Neural cell (in vitro differentiated cells): ENCODE results near the gene BCL2. TPM values are rescaled to one million over a fixed set of nuclear protein-coding genes. Genes with fewer than 3 reads are reported as not detected.
A peak's percentile ranks its signal among the peaks of the same experiment; 100 is the strongest.

Experiments
- H2AFZ ChIP-seq: fragments of 200-600, 300-800 bp; sonication (generic), shearing (Covaris generic); 2 replicates; pipeline ENCODE4 v1.6.0; 2014; ENCODE audit warnings: low read depth, mild to moderate bottlenecking, antibody characterized with exemption, low read length, moderate library complexity
- H3F3A ChIP-seq: fragments of 200-600 bp; shearing (Covaris generic); 2 replicates; pipeline ENCODE4 v1.6.1; 2016; ENCODE audit warnings: mild to moderate bottlenecking, moderate library complexity, mixed read lengths, antibody characterized with exemption, low read length; ENCODE audit not compliant: insufficient read depth, poor library complexity, severe bottlenecking
- H3K27ac ChIP-seq: fragments of 200-600, 300-800 bp; sonication (generic), shearing (Covaris generic); 2 replicates; pipeline ENCODE4 v1.5.1; 2014; ENCODE audit warnings: mild to moderate bottlenecking, low read length, moderate library complexity
- H3K27me3 ChIP-seq: fragments of 300-800, 200-600 bp; sonication (generic), shearing (Covaris generic); 2 replicates; pipeline ENCODE4 v1.6.0; 2014; ENCODE audit warnings: mild to moderate bottlenecking, low read depth, low read length, moderate library complexity; ENCODE audit not compliant: insufficient read depth
- H3K36me3 ChIP-seq: fragments of 300-800, 200-600 bp; sonication (generic), shearing (Covaris generic); 2 replicates; pipeline ENCODE4 v1.5.1; 2014; ENCODE audit warnings: mild to moderate bottlenecking, antibody characterized with exemption, low read length, moderate library complexity; ENCODE audit not compliant: insufficient read depth
- H3K4me2 ChIP-seq: fragments of 300-800, 200-600 bp; sonication (generic), shearing (Covaris generic); 2 replicates; pipeline ENCODE4 v1.6.0; 2014; ENCODE audit warnings: mild to moderate bottlenecking, low read length
- H3K4me3 ChIP-seq: fragments of 300-800, 200-600 bp; sonication (generic), shearing (Covaris generic); 2 replicates; pipeline ENCODE4 v1.5.1; 2014; ENCODE audit warnings: mild to moderate bottlenecking, low read length, moderate library complexity
- H3K79me2 ChIP-seq: fragments of 200-600 bp; shearing (Covaris generic); replicated peaks from 2 replicates; pipeline ENCODE4 v1.6.0; 2014; ENCODE audit warnings: mild to moderate bottlenecking, low read length, moderate library complexity; ENCODE audit not compliant: insufficient read depth
- H3K9ac ChIP-seq: fragments of 300-800, 200-600 bp; sonication (generic), shearing (Covaris generic); 2 replicates; pipeline ENCODE4 v1.6.1; 2016; ENCODE audit warnings: mild to moderate bottlenecking, low read length, mixed read lengths
- H3K9me2 ChIP-seq: fragments of 200-600 bp; shearing (Covaris generic); 2 replicates; pipeline ENCODE4 v1.6.1; 2016; ENCODE audit warnings: mild to moderate bottlenecking, low read length, mixed read lengths; ENCODE audit not compliant: insufficient read depth
- H3K9me3 ChIP-seq: fragments of 200-600, 300-800 bp; sonication (generic), shearing (Covaris generic); 2 replicates; pipeline ENCODE4 v1.6.1; 2016; ENCODE audit warnings: mild to moderate bottlenecking, mixed run types, low read length, moderate library complexity, mixed read lengths
- H4K20me1 ChIP-seq: fragments of 200-600 bp; shearing (Covaris generic); 2 replicates; pipeline ENCODE4 v1.6.1; 2016; ENCODE audit warnings: mild to moderate bottlenecking, mixed run types; ENCODE audit not compliant: insufficient read depth
- EP300 ChIP-seq: fragments of 450-650 bp; conservative IDR thresholded peaks from 2 replicates; pipeline ENCODE4 v1.6.1; 2014; ENCODE audit warnings: antibody characterized with exemption, mild to moderate bottlenecking, moderate library complexity; ENCODE audit not compliant: poor library complexity, severe bottlenecking
- EZH2 ChIP-seq: fragments of 200-600, 300-800 bp; shearing (Covaris generic), sonication (generic); IDR thresholded peaks from 2 replicates; pipeline ENCODE4 v1.6.1; 2014; ENCODE audit warnings: antibody characterized with exemption, low read length, borderline replicate concordance, mild to moderate bottlenecking; ENCODE audit not compliant: insufficient read depth, poor library complexity, severe bottlenecking
- MXI1 ChIP-seq: fragments of 450-650 bp; conservative IDR thresholded peaks from 2 replicates; pipeline ENCODE4 v1.6.1; 2014; ENCODE audit warnings: antibody characterized with exemption, mild to moderate bottlenecking; ENCODE audit not compliant: poor library complexity, severe bottlenecking
- POLR2AphosphoS5 ChIP-seq: IDR thresholded peaks from 2 replicates; pipeline ENCODE4 v1.6.1; 2012
- RAD21 ChIP-seq: fragments of 450-650 bp; conservative IDR thresholded peaks from 2 replicates; pipeline ENCODE4 v1.6.1; 2014; ENCODE audit warnings: antibody characterized with exemption, mild to moderate bottlenecking, moderate library complexity
- SMC3 ChIP-seq: fragments of 450-650 bp; conservative IDR thresholded peaks from 2 replicates; pipeline ENCODE4 v1.6.1; 2014; ENCODE audit warnings: antibody characterized with exemption, mild to moderate bottlenecking, moderate library complexity; ENCODE audit not compliant: poor library complexity
- TAF1 ChIP-seq: IDR thresholded peaks from 2 replicates; pipeline ENCODE4 v1.6.1; 2012; ENCODE audit warnings: low read depth
- polyA plus RNA-seq: library from polyadenylated mRNA; depleted of rRNA; stranded (reverse); fragments of >200 nt; gene quantifications from 2 replicates; pipeline ENCODE4 v1.2.3, GENCODE V29; 2014
- TF ChIP-seq, protein P1 (sequence below): IDR thresholded peaks from 2 replicates; pipeline ENCODE4 v1.6.1; 2012; ENCODE audit warnings: borderline replicate concordance
- TF ChIP-seq, protein P2 (sequence below): fragments of 450-650 bp; IDR thresholded peaks from 2 replicates; pipeline ENCODE4 v1.5.1; 2014; ENCODE audit warnings: antibody characterized with exemption, mild to moderate bottlenecking, moderate library complexity; ENCODE audit not compliant: poor library complexity, severe bottlenecking

The BCL2 gene
- polyA plus RNA-seq, 1 donor from 2014 or later: 3.4 TPM

- no peaks in the 10 kb centered on the region for H3K79me2 ChIP-seq
- no peak overlapping the region for H3K4me2 ChIP-seq
- no peaks in the 10 kb centered on the region for H3K9me2 ChIP-seq
- H3K27me3 ChIP-seq: no peaks in the 10 kb centered on the region
- TF ChIP-seq POLR2AphosphoS5: no peak
- TF ChIP-seq RAD21: peak; percentile 33
- no peak for TF ChIP-seq TAF1
- TF ChIP-seq SMC3: peak; percentile 25
- no peak for TF ChIP-seq EZH2
- no peak for TF ChIP-seq MXI1
- TF ChIP-seq, protein P1, sequence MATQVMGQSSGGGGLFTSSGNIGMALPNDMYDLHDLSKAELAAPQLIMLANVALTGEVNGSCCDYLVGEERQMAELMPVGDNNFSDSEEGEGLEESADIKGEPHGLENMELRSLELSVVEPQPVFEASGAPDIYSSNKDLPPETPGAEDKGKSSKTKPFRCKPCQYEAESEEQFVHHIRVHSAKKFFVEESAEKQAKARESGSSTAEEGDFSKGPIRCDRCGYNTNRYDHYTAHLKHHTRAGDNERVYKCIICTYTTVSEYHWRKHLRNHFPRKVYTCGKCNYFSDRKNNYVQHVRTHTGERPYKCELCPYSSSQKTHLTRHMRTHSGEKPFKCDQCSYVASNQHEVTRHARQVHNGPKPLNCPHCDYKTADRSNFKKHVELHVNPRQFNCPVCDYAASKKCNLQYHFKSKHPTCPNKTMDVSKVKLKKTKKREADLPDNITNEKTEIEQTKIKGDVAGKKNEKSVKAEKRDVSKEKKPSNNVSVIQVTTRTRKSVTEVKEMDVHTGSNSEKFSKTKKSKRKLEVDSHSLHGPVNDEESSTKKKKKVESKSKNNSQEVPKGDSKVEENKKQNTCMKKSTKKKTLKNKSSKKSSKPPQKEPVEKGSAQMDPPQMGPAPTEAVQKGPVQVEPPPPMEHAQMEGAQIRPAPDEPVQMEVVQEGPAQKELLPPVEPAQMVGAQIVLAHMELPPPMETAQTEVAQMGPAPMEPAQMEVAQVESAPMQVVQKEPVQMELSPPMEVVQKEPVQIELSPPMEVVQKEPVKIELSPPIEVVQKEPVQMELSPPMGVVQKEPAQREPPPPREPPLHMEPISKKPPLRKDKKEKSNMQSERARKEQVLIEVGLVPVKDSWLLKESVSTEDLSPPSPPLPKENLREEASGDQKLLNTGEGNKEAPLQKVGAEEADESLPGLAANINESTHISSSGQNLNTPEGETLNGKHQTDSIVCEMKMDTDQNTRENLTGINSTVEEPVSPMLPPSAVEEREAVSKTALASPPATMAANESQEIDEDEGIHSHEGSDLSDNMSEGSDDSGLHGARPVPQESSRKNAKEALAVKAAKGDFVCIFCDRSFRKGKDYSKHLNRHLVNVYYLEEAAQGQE: no peak
- TF ChIP-seq, protein P2, sequence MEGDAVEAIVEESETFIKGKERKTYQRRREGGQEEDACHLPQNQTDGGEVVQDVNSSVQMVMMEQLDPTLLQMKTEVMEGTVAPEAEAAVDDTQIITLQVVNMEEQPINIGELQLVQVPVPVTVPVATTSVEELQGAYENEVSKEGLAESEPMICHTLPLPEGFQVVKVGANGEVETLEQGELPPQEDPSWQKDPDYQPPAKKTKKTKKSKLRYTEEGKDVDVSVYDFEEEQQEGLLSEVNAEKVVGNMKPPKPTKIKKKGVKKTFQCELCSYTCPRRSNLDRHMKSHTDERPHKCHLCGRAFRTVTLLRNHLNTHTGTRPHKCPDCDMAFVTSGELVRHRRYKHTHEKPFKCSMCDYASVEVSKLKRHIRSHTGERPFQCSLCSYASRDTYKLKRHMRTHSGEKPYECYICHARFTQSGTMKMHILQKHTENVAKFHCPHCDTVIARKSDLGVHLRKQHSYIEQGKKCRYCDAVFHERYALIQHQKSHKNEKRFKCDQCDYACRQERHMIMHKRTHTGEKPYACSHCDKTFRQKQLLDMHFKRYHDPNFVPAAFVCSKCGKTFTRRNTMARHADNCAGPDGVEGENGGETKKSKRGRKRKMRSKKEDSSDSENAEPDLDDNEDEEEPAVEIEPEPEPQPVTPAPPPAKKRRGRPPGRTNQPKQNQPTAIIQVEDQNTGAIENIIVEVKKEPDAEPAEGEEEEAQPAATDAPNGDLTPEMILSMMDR: peak; percentile 26
- no peaks in the 10 kb centered on the region for H3F3A ChIP-seq
- H3K36me3 ChIP-seq: no peaks in the 10 kb centered on the region
- no peaks in the 10 kb centered on the region for H4K20me1 ChIP-seq
- no peaks in the 10 kb centered on the region for H3K9me3 ChIP-seq
- no peak overlapping the region for H3K9ac ChIP-seq
- H3K4me3 ChIP-seq: no peak overlapping the region
- H3K27ac ChIP-seq: no peak overlapping the region
- H2AFZ ChIP-seq: no peak overlapping the region
These were observed 199.9 kb downstream of the BCL2 start for GRCh38 chr18:63119647-63120046.

- Histone ChIP-seq H3F3A (no peaks in the 10 kb centered on the region), H3K79me2 (no peaks in the 10 kb centered on the region), H3K9me3 (no peaks in the 10 kb centered on the region), H3K4me3 (no peak overlapping the region), H2AFZ (no peak overlapping the region), H3K4me2 (no peak overlapping the region), H3K27me3 (no peaks in the 10 kb centered on the region), H3K9ac (no peak overlapping the region), H3K27ac (no peak overlapping the region), H4K20me1 (no peaks in the 10 kb centered on the region), H3K36me3 (no peaks in the 10 kb centered on the region), H3K9me2 (no peaks in the 10 kb centered on the region)
- TF ChIP-seq POLR2AphosphoS5 (no peak), MXI1 (no peak), SMC3 (no peak)
These were observed 205.5 kb downstream of the BCL2 start for GRCh38 chr18:63113899-63114565.

DNA sequence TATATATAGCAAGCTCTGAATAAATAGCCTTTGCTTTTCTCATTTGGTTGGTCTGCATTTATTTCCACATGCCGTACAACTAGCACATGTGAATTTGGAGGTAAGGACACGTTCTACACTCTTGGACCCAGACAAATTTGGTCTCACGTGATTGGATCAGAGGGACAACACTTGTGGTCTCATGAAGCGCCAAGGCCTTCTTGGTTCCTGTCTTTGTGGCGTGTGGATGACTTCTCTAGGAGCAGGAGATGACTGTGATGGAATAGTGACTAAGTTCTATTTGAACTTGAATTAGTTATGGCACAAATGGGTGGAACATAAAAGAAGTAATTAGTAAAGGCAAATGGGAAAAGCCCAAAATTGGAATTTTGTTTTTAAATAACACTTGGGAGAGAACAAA lies 206.9 kb downstream of the BCL2 start:
- no peak overlapping the region for H3K4me2 ChIP-seq
- H3F3A ChIP-seq: no peaks in the 10 kb centered on the region
- no peaks in the 10 kb centered on the region for H3K9me2 ChIP-seq
- H2AFZ ChIP-seq: no peak overlapping the region
- H3K36me3 ChIP-seq: no peaks in the 10 kb centered on the region
- H3K9ac ChIP-seq: no peak overlapping the region
- H4K20me1 ChIP-seq: no peaks in the 10 kb centered on the region
- no peaks in the 10 kb centered on the region for H3K79me2 ChIP-seq
- H3K27ac ChIP-seq: no peak overlapping the region
- no peak for TF ChIP-seq TAF1
- TF ChIP-seq RAD21: no peak
- TF ChIP-seq EP300: no peak
- no peak for TF ChIP-seq MXI1
- TF ChIP-seq, protein P2: no peak
- no peak for TF ChIP-seq SMC3
- H3K4me3 ChIP-seq: no peak overlapping the region
- H3K9me3 ChIP-seq: no peaks in the 10 kb centered on the region
- H3K27me3 ChIP-seq: no peaks in the 10 kb centered on the region
